Panc1 (cell line): ENCODE measurements around the gene HELZ. TPM values are rescaled to one million over a fixed set of nuclear protein-coding genes. Genes with fewer than 3 reads are reported as not detected.

ENCODE experiments used
- ATAC-seq: fragments of 200-7000 bp; cut with Tn5 transposase; 2 replicates; pipeline ENCODE4 v1.9.1; 2020; ENCODE audit warnings: mild to moderate bottlenecking, moderate library complexity
- BruUV-seq: library from RNA; stranded (reverse); fragments of 400-500 nt; replicated peaks from 2 replicates; lab custom pipeline; 2021; lab: Mats Ljungman, UMichigan
- CTCF ChIA-PET: fragments of 300-600 bp; sonication (Branson Sonifier 250); formaldehyde crosslinking; loops from one replicate; lab custom pipeline; 2022; ENCODE audit warnings: antibody characterized with exemption; lab: Charles Lee
- POLR2A ChIA-PET: fragments of 300-600 bp; sonication (Branson Sonifier 250); formaldehyde crosslinking; loops from one replicate; lab custom pipeline; 2022; ENCODE audit warnings: antibody characterized with exemption; lab: Charles Lee
- DNase-seq: peaks from one replicate; pipeline ENCODE4 v3.0.0-alpha.2; 2010; ENCODE audit warnings: low read depth, low spot score
- H3K27ac ChIP-seq: 2 replicates; pipeline ENCODE4 v1.5.1; 2011; ENCODE audit warnings: mild to moderate bottlenecking, low read length, inconsistent platforms
- H3K27me3 ChIP-seq: fragments of 200-500 bp; sonication (Bioruptor generic); 2 replicates; pipeline ENCODE4 v1.6.0; 2014; ENCODE audit warnings: low read length, inconsistent platforms; ENCODE audit not compliant: control insufficient read depth, insufficient read depth
- H3K36me3 ChIP-seq: fragments of 200-500 bp; sonication (Bioruptor generic); 2 replicates; pipeline ENCODE4 v1.5.1; 2014; ENCODE audit warnings: inconsistent platforms, mild to moderate bottlenecking, low read length, moderate library complexity; ENCODE audit not compliant: control insufficient read depth, insufficient read depth
- H3K4me1 ChIP-seq: 2 replicates; pipeline ENCODE4 v1.5.1; 2011; ENCODE audit warnings: inconsistent platforms, mild to moderate bottlenecking, low read length, moderate library complexity; ENCODE audit not compliant: control insufficient read depth, insufficient read depth
- H3K4me3 ChIP-seq, 2 experiments: 2 replicates each; pipeline ENCODE4 v1.5.1; 2011 to 2012; ENCODE audit warnings: low read depth in 2 of 2, low read length in 2 of 2, mild to moderate bottlenecking in 2 of 2, inconsistent platforms in 1 of 2, moderate library complexity in 1 of 2
- H3K9me3 ChIP-seq: fragments of 200-500 bp; sonication (Bioruptor generic); 2 replicates; pipeline ENCODE4 v1.5.1; 2014; ENCODE audit warnings: low read depth, mild to moderate bottlenecking, inconsistent platforms, low read length, moderate library complexity; ENCODE audit not compliant: control insufficient read depth, insufficient read depth
- CTCF ChIP-seq: fragments of 450-650 bp; IDR thresholded peaks from 2 replicates; pipeline ENCODE4 v1.5.1; 2017; ENCODE audit warnings: mild to moderate bottlenecking
- POLR2AphosphoS5 ChIP-seq: IDR thresholded peaks from 2 replicates; pipeline ENCODE4 v1.6.1; 2012; ENCODE audit warnings: mild to moderate bottlenecking, low read depth, low read length, moderate library complexity
- REST ChIP-seq, 2 experiments: IDR thresholded peaks; 2 replicates each; pipeline ENCODE4 v1.6.1; 2011 to 2012; ENCODE audit warnings: low read depth in 2 of 2, control low read depth in 1 of 2, low read length in 1 of 2, mild to moderate bottlenecking in 1 of 2, moderate library complexity in 1 of 2; ENCODE audit not compliant: insufficient read depth in 1 of 2
- SIN3A ChIP-seq: IDR thresholded peaks from 2 replicates; pipeline ENCODE4 v1.6.1; 2012; ENCODE audit warnings: low read depth, mild to moderate bottlenecking, low read length, moderate library complexity, borderline replicate concordance; ENCODE audit not compliant: insufficient read depth
- TCF7L2 ChIP-seq: IDR thresholded peaks from 2 replicates; pipeline ENCODE4 v1.6.1; 2011; ENCODE audit warnings: mild to moderate bottlenecking, low read depth, low read length, inconsistent platforms
- in situ Hi-C: cut with HindIII; loops from 2 replicates; pipeline ENCODE4 v1.10.0; 2016; ENCODE audit warnings: low sequenced_read_pairs, low pct_unique_long_range_greater_than_20kb
- intact Hi-C: fragments of 100-400 bp; cut with micrococcal nuclease; formaldehyde crosslinking; loops from one replicate; pipeline ENCODE4 v1.10.0; 2022; ENCODE audit not compliant: unreplicated experiment
- total RNA-seq: library from RNA; stranded (reverse); gene quantifications from one replicate; pipeline ENCODE4 v1.2.1, GENCODE V29; 2021; ENCODE audit not compliant: unreplicated experiment

HELZ gene
- total RNA-seq, 1 experiment from 2014 or later, result 15.0 TPM

GRCh38 chr17:67076290-67076689, 168.7 kb downstream of the HELZ start:
- Histone ChIP-seq H3K9me3 (no peaks in the 10 kb centered on the region), H3K4me3 (no peak overlapping the region), H3K36me3 (0 out of 2 replicates have a peak, but pooled peaks cover 2% of the 10 kb centered on the region), H3K4me1 (no peaks in the 10 kb centered on the region), H3K27ac (no peak overlapping the region), H3K27me3 (no peaks in the 10 kb centered on the region)
- ATAC-seq, result no peak
- BruUV-seq, result no TSS peak
- in situ Hi-C loops, result no loop called here
- DNase-seq, result no peak
- POLR2A ChIA-PET, result interaction anchor here (0.5 kb wide), 1 partner anchor 28 kb away, joined by 3 read pairs; no protein-coding TSS in a partner anchor
- no peak for TF ChIP-seq POLR2AphosphoS5
- TF ChIP-seq REST (IDR thresholded peaks at IDR 0.05; ENCODE audit: insufficient read depth in 1 of 2, low read depth in 2 of 2, low read length in 1 of 2), result no peak
- TF ChIP-seq CTCF, result no peak
- TF ChIP-seq TCF7L2, result no peak
- no peak for TF ChIP-seq SIN3A
- intact Hi-C loops, result no loop called here
- CTCF ChIA-PET, result no interaction called here

GRCh38 chr17:67074781-67075180, 170.2 kb downstream of the HELZ start:
- Histone ChIP-seq H3K27me3 (no peaks in the 10 kb centered on the region), H3K9me3 (no peaks in the 10 kb centered on the region), H3K4me1 (no peaks in the 10 kb centered on the region), H3K4me3 (no peak overlapping the region), H3K36me3 (0 out of 2 replicates have a peak, but pooled peaks cover 2% of the 10 kb centered on the region), H3K27ac (no peak overlapping the region)
- intact Hi-C loops, result no loop called here
- ChIA-PET CTCF (no interaction called here), POLR2A (no interaction called here)
- in situ Hi-C loops, result no loop called here
- TF ChIP-seq CTCF, result no peak
- TF ChIP-seq POLR2AphosphoS5, result no peak
- TF ChIP-seq REST (IDR thresholded peaks at IDR 0.05; ENCODE audit: insufficient read depth in 1 of 2, low read depth in 2 of 2, low read length in 1 of 2), result no peak
- TF ChIP-seq SIN3A, result no peak
- no peak for TF ChIP-seq TCF7L2
- DNase-seq (no peak), ATAC-seq (no peak)
- no TSS peak for BruUV-seq
